Measurements from ENCODE around the gene DDX50. TPM values are rescaled to one million over a fixed set of nuclear protein-coding genes. Genes with fewer than 3 reads are reported as not detected.

DDX50 gene
- total RNA-seq, 1 experiment from 2014 or later: 37.1 TPM

DNA sequence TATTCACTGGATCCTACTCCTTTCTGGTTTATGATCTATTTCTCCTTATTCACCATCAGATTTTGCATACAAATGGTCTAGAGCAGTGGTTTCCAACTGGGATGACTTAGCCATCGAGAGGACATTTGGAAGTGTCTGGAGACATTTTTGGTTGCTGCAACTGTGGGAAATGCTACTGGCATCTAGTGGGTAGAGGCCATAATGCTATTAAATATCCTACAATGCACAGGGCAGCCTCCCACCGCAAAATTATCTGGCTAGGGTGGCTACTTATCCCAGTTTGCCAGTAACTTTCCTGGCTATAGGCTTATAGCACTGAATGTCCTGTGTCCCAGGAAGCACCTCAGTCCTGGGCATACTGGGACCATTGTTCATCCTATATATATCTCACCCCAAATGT is 21.5 kb upstream of the DDX50 start:
- Mint-ChIP-seq H3K36me3 (no peaks in the 10 kb centered on the region), H3K27ac (no peak overlapping the region), H3K4me3 (no peak overlapping the region), H3K9me3 (no peaks in the 10 kb centered on the region), H3K27me3 (ENCODE audit: low read depth) (no peaks in the 10 kb centered on the region), H3K4me1 (peaks cover 34% of the 10 kb centered on the region)
- ChIA-PET POLR2A (no interaction called here), CTCF (no interaction called here)
- no peak for DNase-seq (ENCODE audit: low spot score)
- TF ChIP-seq, protein P1, sequence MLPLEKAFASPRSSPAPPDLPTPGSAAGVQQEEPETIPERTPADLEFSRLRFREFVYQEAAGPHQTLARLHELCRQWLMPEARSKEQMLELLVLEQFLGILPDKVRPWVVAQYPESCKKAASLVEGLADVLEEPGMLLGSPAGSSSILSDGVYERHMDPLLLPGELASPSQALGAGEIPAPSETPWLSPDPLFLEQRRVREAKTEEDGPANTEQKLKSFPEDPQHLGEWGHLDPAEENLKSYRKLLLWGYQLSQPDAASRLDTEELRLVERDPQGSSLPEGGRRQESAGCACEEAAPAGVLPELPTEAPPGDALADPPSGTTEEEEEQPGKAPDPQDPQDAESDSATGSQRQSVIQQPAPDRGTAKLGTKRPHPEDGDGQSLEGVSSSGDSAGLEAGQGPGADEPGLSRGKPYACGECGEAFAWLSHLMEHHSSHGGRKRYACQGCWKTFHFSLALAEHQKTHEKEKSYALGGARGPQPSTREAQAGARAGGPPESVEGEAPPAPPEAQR (CRISPR knock-in tag; IDR thresholded peaks at IDR 0.05): no peak
- TF ChIP-seq CREM (CRISPR knock-in tag; IDR thresholded peaks at IDR 0.05) (no peak), NFYB (CRISPR knock-in tag; conservative IDR thresholded peaks at IDR 0.05; ENCODE audit: low read depth) (no peak), MYBL2 (CRISPR knock-in tag; IDR thresholded peaks at IDR 0.05) (no peak), OVOL2 (CRISPR knock-in tag; IDR thresholded peaks at IDR 0.05; ENCODE audit: borderline replicate concordance) (no peak), GRHL2 (CRISPR knock-in tag; IDR thresholded peaks at IDR 0.05; ENCODE audit: insufficient replicate concordance, severe bottlenecking) (no peak), ZNF423 (CRISPR knock-in tag; IDR thresholded peaks at IDR 0.05) (no peak), IRF2 (CRISPR knock-in tag; IDR thresholded peaks at IDR 0.05; ENCODE audit: borderline replicate concordance, low read depth) (no peak)
- TF ChIP-seq, protein P2, sequence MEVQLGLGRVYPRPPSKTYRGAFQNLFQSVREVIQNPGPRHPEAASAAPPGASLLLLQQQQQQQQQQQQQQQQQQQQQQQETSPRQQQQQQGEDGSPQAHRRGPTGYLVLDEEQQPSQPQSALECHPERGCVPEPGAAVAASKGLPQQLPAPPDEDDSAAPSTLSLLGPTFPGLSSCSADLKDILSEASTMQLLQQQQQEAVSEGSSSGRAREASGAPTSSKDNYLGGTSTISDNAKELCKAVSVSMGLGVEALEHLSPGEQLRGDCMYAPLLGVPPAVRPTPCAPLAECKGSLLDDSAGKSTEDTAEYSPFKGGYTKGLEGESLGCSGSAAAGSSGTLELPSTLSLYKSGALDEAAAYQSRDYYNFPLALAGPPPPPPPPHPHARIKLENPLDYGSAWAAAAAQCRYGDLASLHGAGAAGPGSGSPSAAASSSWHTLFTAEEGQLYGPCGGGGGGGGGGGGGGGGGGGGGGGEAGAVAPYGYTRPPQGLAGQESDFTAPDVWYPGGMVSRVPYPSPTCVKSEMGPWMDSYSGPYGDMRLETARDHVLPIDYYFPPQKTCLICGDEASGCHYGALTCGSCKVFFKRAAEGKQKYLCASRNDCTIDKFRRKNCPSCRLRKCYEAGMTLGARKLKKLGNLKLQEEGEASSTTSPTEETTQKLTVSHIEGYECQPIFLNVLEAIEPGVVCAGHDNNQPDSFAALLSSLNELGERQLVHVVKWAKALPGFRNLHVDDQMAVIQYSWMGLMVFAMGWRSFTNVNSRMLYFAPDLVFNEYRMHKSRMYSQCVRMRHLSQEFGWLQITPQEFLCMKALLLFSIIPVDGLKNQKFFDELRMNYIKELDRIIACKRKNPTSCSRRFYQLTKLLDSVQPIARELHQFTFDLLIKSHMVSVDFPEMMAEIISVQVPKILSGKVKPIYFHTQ (CRISPR knock-in tag; IDR thresholded peaks at IDR 0.05): no peak
- TF ChIP-seq, protein P3, sequence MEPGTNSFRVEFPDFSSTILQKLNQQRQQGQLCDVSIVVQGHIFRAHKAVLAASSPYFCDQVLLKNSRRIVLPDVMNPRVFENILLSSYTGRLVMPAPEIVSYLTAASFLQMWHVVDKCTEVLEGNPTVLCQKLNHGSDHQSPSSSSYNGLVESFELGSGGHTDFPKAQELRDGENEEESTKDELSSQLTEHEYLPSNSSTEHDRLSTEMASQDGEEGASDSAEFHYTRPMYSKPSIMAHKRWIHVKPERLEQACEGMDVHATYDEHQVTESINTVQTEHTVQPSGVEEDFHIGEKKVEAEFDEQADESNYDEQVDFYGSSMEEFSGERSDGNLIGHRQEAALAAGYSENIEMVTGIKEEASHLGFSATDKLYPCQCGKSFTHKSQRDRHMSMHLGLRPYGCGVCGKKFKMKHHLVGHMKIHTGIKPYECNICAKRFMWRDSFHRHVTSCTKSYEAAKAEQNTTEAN (CRISPR knock-in tag; IDR thresholded peaks at IDR 0.05): no peak
- TF ChIP-seq, protein P4, sequence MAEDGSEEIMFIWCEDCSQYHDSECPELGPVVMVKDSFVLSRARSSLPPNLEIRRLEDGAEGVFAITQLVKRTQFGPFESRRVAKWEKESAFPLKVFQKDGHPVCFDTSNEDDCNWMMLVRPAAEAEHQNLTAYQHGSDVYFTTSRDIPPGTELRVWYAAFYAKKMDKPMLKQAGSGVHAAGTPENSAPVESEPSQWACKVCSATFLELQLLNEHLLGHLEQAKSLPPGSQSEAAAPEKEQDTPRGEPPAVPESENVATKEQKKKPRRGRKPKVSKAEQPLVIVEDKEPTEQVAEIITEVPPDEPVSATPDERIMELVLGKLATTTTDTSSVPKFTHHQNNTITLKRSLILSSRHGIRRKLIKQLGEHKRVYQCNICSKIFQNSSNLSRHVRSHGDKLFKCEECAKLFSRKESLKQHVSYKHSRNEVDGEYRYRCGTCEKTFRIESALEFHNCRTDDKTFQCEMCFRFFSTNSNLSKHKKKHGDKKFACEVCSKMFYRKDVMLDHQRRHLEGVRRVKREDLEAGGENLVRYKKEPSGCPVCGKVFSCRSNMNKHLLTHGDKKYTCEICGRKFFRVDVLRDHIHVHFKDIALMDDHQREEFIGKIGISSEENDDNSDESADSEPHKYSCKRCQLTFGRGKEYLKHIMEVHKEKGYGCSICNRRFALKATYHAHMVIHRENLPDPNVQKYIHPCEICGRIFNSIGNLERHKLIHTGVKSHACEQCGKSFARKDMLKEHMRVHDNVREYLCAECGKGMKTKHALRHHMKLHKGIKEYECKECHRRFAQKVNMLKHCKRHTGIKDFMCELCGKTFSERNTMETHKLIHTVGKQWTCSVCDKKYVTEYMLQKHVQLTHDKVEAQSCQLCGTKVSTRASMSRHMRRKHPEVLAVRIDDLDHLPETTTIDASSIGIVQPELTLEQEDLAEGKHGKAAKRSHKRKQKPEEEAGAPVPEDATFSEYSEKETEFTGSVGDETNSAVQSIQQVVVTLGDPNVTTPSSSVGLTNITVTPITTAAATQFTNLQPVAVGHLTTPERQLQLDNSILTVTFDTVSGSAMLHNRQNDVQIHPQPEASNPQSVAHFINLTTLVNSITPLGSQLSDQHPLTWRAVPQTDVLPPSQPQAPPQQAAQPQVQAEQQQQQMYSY (CRISPR knock-in tag; IDR thresholded peaks at IDR 0.05): no peak
- TF ChIP-seq, protein P5, sequence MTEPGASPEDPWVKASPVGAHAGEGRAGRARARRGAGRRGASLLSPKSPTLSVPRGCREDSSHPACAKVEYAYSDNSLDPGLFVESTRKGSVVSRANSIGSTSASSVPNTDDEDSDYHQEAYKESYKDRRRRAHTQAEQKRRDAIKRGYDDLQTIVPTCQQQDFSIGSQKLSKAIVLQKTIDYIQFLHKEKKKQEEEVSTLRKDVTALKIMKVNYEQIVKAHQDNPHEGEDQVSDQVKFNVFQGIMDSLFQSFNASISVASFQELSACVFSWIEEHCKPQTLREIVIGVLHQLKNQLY (CRISPR knock-in tag; IDR thresholded peaks at IDR 0.05): no peak
- TF ChIP-seq, protein P6, sequence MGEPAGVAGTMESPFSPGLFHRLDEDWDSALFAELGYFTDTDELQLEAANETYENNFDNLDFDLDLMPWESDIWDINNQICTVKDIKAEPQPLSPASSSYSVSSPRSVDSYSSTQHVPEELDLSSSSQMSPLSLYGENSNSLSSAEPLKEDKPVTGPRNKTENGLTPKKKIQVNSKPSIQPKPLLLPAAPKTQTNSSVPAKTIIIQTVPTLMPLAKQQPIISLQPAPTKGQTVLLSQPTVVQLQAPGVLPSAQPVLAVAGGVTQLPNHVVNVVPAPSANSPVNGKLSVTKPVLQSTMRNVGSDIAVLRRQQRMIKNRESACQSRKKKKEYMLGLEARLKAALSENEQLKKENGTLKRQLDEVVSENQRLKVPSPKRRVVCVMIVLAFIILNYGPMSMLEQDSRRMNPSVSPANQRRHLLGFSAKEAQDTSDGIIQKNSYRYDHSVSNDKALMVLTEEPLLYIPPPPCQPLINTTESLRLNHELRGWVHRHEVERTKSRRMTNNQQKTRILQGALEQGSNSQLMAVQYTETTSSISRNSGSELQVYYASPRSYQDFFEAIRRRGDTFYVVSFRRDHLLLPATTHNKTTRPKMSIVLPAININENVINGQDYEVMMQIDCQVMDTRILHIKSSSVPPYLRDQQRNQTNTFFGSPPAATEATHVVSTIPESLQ (CRISPR knock-in tag; IDR thresholded peaks at IDR 0.05): no peak
- ATAC-seq: no peak

DNA sequence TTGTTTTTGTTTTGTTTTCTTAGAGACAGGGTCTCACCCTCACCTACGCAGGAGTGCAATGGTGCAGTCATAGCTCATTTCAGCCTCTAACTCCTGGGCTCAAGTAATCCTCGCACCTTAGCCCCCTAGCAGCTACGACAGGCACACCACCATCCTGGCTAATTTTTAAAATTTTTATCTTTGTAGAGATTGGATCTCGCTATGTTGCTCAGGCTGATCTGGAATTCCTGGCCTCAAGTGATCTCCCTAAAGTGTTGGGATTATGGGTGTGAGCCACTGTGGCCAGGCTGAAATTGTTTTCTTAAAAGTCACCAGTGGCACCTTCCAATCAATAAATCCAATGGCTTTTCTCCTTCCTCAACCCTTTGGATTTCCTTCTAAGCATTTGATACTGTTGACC is 20.9 kb upstream of the DDX50 start:
- DNase-seq (ENCODE audit: low spot score) (no peak), ATAC-seq (no peak)
- no peak overlapping the region for H3K4me3 Mint-ChIP-seq
- no peaks in the 10 kb centered on the region for H3K9me3 Mint-ChIP-seq
- no peaks in the 10 kb centered on the region for H3K27me3 Mint-ChIP-seq (ENCODE audit: low read depth)
- no peaks in the 10 kb centered on the region for H3K36me3 Mint-ChIP-seq
- H3K4me1 Mint-ChIP-seq: peaks cover 34% of the 10 kb centered on the region
- POLR2A ChIA-PET: no interaction called here
- CTCF ChIA-PET: interaction anchor here (1.2 kb wide), 1 partner anchor 9 kb away, joined by 5 read pairs; no protein-coding TSS in a partner anchor
- H3K27ac Mint-ChIP-seq: no peak overlapping the region
- TF ChIP-seq, protein P2 (CRISPR knock-in tag; IDR thresholded peaks at IDR 0.05): no peak
- TF ChIP-seq TCF7 (CRISPR knock-in tag; IDR thresholded peaks at IDR 0.05; ENCODE audit: low read depth) (no peak), FOXP1 (CRISPR knock-in tag; IDR thresholded peaks at IDR 0.05; ENCODE audit: borderline replicate concordance) (no peak), JUN (CRISPR knock-in tag; IDR thresholded peaks at IDR 0.05) (no peak), RORB (CRISPR knock-in tag; IDR thresholded peaks at IDR 0.05) (no peak), NR1H2 (CRISPR knock-in tag; IDR thresholded peaks at IDR 0.05) (no peak), CREB1 (CRISPR knock-in tag; IDR thresholded peaks at IDR 0.05) (no peak), IRF2 (CRISPR knock-in tag; IDR thresholded peaks at IDR 0.05; ENCODE audit: borderline replicate concordance, low read depth) (no peak), OVOL2 (CRISPR knock-in tag; IDR thresholded peaks at IDR 0.05; ENCODE audit: borderline replicate concordance) (no peak)
- TF ChIP-seq, protein P7, sequence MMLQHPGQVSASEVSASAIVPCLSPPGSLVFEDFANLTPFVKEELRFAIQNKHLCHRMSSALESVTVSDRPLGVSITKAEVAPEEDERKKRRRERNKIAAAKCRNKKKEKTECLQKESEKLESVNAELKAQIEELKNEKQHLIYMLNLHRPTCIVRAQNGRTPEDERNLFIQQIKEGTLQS (CRISPR knock-in tag; conservative IDR thresholded peaks at IDR 0.05): no peak

Data from WTC11 (cell line).